ENCODE data around the gene MRTFB. TPM values are rescaled to one million over a fixed set of nuclear protein-coding genes. Genes with fewer than 3 reads are reported as not detected.
"Not testable (repeated sequence)": the region's sequence is repeated elsewhere in the genome, so short reads cannot be mapped to it uniquely, and the experiment has no call there.

MRTFB gene
- total and polyA plus RNA-seq, 2 donors (not counting 3 experiments of a cell fraction or from before 2014, with no cell fraction given) = 19.6 to 49.5 TPM

DNA sequence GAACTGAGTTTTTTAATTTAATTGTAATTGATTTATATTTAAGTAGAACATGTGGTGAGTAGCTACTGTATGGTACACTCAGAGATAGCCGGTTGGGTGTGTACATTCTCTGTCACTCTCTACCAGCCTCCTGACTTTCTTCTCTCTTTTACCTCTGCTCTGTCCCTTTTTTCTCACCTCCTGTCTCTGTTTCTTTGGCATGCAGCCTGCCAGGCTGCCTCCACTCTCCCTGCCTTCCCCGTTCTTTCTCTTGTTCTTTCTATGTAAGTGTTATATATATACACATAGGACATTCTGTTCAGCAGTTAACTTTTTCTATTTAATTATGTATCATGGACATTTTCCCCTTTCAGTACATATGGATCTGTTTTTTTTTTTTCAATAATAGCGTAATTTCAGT is 50.8 kb downstream of the MRTFB start:
- H3K4me1 ChIP-seq (ENCODE audit: control insufficient read depth, extremely low read depth, insufficient read depth, low read length) = peaks cover 10% of the 10 kb centered on the region
- H4K20me1 ChIP-seq (replicated peaks; ENCODE audit: control insufficient read depth, extremely low read depth, insufficient read depth, low read length) = peaks cover 3% of the 10 kb centered on the region
- FAIRE-seq = no peak
- H3K9me3 ChIP-seq (replicated peaks; ENCODE audit: control insufficient read depth, insufficient read depth, low read length) = no peaks in the 10 kb centered on the region
- no peak overlapping the region for H3K4me2 ChIP-seq (ENCODE audit: insufficient read depth, low read length)
- intact Hi-C loops (cut with micrococcal nuclease) (no loop called here), dilution Hi-C loops (cut with MboI; ENCODE audit: extremely low pct_ligation_motif_present, low sequenced_read_pairs) (no loop called here)
- H2AFZ ChIP-seq (ENCODE audit: low read depth, low read length) = no peak overlapping the region
- no peak for TF ChIP-seq POLR2AphosphoS5 (IDR thresholded peaks at IDR 0.05; ENCODE audit: insufficient read depth, low read depth, low read length)
- TF ChIP-seq, protein P1, sequence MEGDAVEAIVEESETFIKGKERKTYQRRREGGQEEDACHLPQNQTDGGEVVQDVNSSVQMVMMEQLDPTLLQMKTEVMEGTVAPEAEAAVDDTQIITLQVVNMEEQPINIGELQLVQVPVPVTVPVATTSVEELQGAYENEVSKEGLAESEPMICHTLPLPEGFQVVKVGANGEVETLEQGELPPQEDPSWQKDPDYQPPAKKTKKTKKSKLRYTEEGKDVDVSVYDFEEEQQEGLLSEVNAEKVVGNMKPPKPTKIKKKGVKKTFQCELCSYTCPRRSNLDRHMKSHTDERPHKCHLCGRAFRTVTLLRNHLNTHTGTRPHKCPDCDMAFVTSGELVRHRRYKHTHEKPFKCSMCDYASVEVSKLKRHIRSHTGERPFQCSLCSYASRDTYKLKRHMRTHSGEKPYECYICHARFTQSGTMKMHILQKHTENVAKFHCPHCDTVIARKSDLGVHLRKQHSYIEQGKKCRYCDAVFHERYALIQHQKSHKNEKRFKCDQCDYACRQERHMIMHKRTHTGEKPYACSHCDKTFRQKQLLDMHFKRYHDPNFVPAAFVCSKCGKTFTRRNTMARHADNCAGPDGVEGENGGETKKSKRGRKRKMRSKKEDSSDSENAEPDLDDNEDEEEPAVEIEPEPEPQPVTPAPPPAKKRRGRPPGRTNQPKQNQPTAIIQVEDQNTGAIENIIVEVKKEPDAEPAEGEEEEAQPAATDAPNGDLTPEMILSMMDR (IDR thresholded peaks at IDR 0.05; ENCODE audit: extremely low read depth in 1 of 2, insufficient read depth in 1 of 2, low read depth in 1 of 2, low read length in 2 of 2) = no peak
- TF ChIP-seq FOS (IDR thresholded peaks at IDR 0.05; ENCODE audit: borderline replicate concordance, insufficient read depth, low read length) = no peak
- TF ChIP-seq MYC (IDR thresholded peaks at IDR 0.05; ENCODE audit: low read depth, low read length) = no peak
- TF ChIP-seq POLR2A (IDR thresholded peaks at IDR 0.05; ENCODE audit: low read depth, low read length) = no peak
- no peak for TF ChIP-seq JUN (IDR thresholded peaks at IDR 0.05; ENCODE audit: borderline replicate concordance, insufficient read depth, insufficient read length, low read depth)
- no peak overlapping the region for H3K4me3 ChIP-seq (replicated peaks in 1 of 3; ENCODE audit: insufficient read depth in 1 of 3, low read depth in 1 of 3, low read length in 3 of 3)
- ChIA-PET POLR2A (no interaction called here), CTCF (no interaction called here)
- BruUV-seq (replicated peaks) = no TSS peak
- no peak overlapping the region for H3K27ac ChIP-seq (ENCODE audit: insufficient read depth, low read depth, low read length)
- no peaks in the 10 kb centered on the region for H3K36me3 ChIP-seq (ENCODE audit: control insufficient read depth in 2 of 2, extremely low read depth in 1 of 2, insufficient read depth in 2 of 2, low read length in 2 of 2)
- no peak overlapping the region for H3K9ac ChIP-seq (replicated peaks; ENCODE audit: extremely low read depth, insufficient read depth, low read length)
- H3K27me3 ChIP-seq (ENCODE audit: control insufficient read depth in 2 of 2, insufficient read depth in 2 of 2, low read length in 2 of 2) = no peaks in the 10 kb centered on the region
- DNase-seq (ENCODE audit: low read depth, low spot score) = no peak
- no peaks in the 10 kb centered on the region for H3K9me1 ChIP-seq (replicated peaks; ENCODE audit: control insufficient read depth, extremely low read depth, insufficient read depth, low read length)
- peaks cover 12% of the 10 kb centered on the region for H3K79me2 ChIP-seq (ENCODE audit: control insufficient read depth, insufficient read depth, low read length)

DNA sequence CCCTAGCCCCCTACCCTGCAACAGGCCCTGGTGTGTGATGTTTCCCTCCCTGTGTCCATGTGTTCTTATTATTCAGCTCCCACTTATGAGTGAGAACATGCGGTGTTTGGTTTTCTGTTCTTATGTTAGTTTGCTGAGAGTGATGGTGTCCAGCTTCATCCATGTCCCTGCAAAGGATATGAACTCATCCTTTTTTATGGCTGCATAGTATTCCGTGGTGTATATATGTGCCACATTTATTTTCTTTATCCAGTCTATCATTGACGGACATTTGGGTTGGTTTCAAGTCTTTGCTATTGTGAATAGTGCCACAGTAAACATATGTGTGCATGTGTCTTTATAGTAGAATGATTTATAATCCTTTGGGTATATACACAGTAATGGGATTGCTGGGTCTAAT is 51.3 kb downstream of the MRTFB start:
- H3K9ac ChIP-seq (replicated peaks; ENCODE audit: extremely low read depth, insufficient read depth, low read length); CTCF ChIA-PET; FAIRE-seq; H3K27me3 ChIP-seq (ENCODE audit: control insufficient read depth in 2 of 2, insufficient read depth in 2 of 2, low read length in 2 of 2); H3K27ac ChIP-seq (ENCODE audit: insufficient read depth, low read depth, low read length); intact Hi-C loops (cut with micrococcal nuclease); BruUV-seq (replicated peaks); H2AFZ ChIP-seq (ENCODE audit: low read depth, low read length); dilution Hi-C loops (cut with MboI; ENCODE audit: extremely low pct_ligation_motif_present, low sequenced_read_pairs); H4K20me1 ChIP-seq (replicated peaks; ENCODE audit: control insufficient read depth, extremely low read depth, insufficient read depth, low read length); DNase-seq (ENCODE audit: low read depth, low spot score); H3K36me3 ChIP-seq (ENCODE audit: control insufficient read depth in 2 of 2, extremely low read depth in 1 of 2, insufficient read depth in 2 of 2, low read length in 2 of 2); H3K4me2 ChIP-seq (ENCODE audit: insufficient read depth, low read length); H3K4me3 ChIP-seq (replicated peaks in 1 of 3; ENCODE audit: insufficient read depth in 1 of 3, low read depth in 1 of 3, low read length in 3 of 3); POLR2A ChIA-PET; H3K9me3 ChIP-seq (replicated peaks; ENCODE audit: control insufficient read depth, insufficient read depth, low read length); H3K9me1 ChIP-seq (replicated peaks; ENCODE audit: control insufficient read depth, extremely low read depth, insufficient read depth, low read length): not testable (repeated sequence)
- H3K4me1 ChIP-seq (ENCODE audit: control insufficient read depth, extremely low read depth, insufficient read depth, low read length) = peaks cover 10% of the 10 kb centered on the region
- H3K79me2 ChIP-seq (ENCODE audit: control insufficient read depth, insufficient read depth, low read length) = peaks cover 12% of the 10 kb centered on the region

Measured in endothelial cell of umbilical vein (primary cell).